ENCODE data around the gene C16orf82. TPM values are rescaled to one million over a fixed set of nuclear protein-coding genes. Genes with fewer than 3 reads are reported as not detected.

Gene C16orf82
- total RNA-seq, 1 donor from 2014 or later = not detected

Other genes with a start within 250 kb of the C16orf82 start
- gene KDM8, start 136.6 kb downstream of the C16orf82 start, total RNA-seq = 5.7 TPM
- gene NSMCE1, start 201.8 kb downstream of the C16orf82 start, total RNA-seq = 34.0 TPM
- gene IL4R, start 247.0 kb downstream of the C16orf82 start, total RNA-seq = 16.4 TPM